ENCODE measurements around the gene PTCH1. TPM values are rescaled to one million over a fixed set of nuclear protein-coding genes. Genes with fewer than 3 reads are reported as not detected.

Gene PTCH1
- polyA plus RNA-seq (2013, experiment 1 of 2; ENCODE audit: insufficient read length): 5.4 TPM
- polyA plus RNA-seq (2013, experiment 2 of 2; ENCODE audit: insufficient read length): 8.0 TPM

- peak; percentile 59 for DNase-seq
Observed at GRCh38 chr9:95516734-95517558, at the start of gene PTCH1. TSS of gene PTCH1 (minus strand) at chr9:95516971.

- no peak for DNase-seq
Observed at GRCh38 chr9:95565982-95566381, 49.2 kb upstream of the PTCH1 start.

- DNase-seq: no peak
Observed at GRCh38 chr9:95561913-95562312, 45.1 kb upstream of the PTCH1 start.

- no peak for DNase-seq
Observed at GRCh38 chr9:95557142-95557541, 40.4 kb upstream of the PTCH1 start.

GRCh38 chr9:95556521-95556920 lies 39.8 kb upstream of the PTCH1 start:
- DNase-seq: no peak

- DNase-seq: peak; percentile 25
Observed at GRCh38 chr9:95552814-95553546, 36.2 kb upstream of the PTCH1 start.

GRCh38 chr9:95552255-95552654 lies 35.5 kb upstream of the PTCH1 start:
- DNase-seq: no peak

- no peak for DNase-seq
Observed at GRCh38 chr9:95551406-95551805, 34.6 kb upstream of the PTCH1 start.

GRCh38 chr9:95545831-95546567 lies 29.2 kb upstream of the PTCH1 start:
- DNase-seq: no peak

GRCh38 chr9:95533996-95534680 lies 17.4 kb upstream of the PTCH1 start:
- no peak for DNase-seq

GRCh38 chr9:95529910-95530309 lies 13.1 kb upstream of the PTCH1 start:
- DNase-seq: no peak

- no peak for DNase-seq
Observed at GRCh38 chr9:95528908-95529502, 12.2 kb upstream of the PTCH1 start.

GRCh38 chr9:95522871-95523370 lies 6.2 kb upstream of the PTCH1 start:
- no peak for DNase-seq

GRCh38 chr9:95521699-95522098 lies 4.9 kb upstream of the PTCH1 start:
- no peak for DNase-seq

GRCh38 chr9:95517559-95518425 lies 1.0 kb upstream of the PTCH1 start:
- DNase-seq: no peak

- DNase-seq: no peak
Observed at GRCh38 chr9:95516221-95516733, 494 bp downstream of the PTCH1 start.

GRCh38 chr9:95515272-95516113 lies 1.3 kb downstream of the PTCH1 start:
- DNase-seq: no peak

- DNase-seq: no peak
Observed at GRCh38 chr9:95514342-95514741, 2.4 kb downstream of the PTCH1 start.

- DNase-seq: no peak
Observed at GRCh38 chr9:95513711-95514110, 3.1 kb downstream of the PTCH1 start.

- DNase-seq: peak; percentile 28
Observed at GRCh38 chr9:95512709-95513095, 4.1 kb downstream of the PTCH1 start.
